K562 (cell line): ENCODE measurements around the gene ACBD4. TPM values are rescaled to one million over a fixed set of nuclear protein-coding genes. Genes with fewer than 3 reads are reported as not detected.
A peak's percentile ranks its signal among the peaks of the same experiment; 100 is the strongest.

Experiments used
- ATF3 ChIP-seq, 2 experiments: fragments of 450-650 bp in 1 of 2; sonication (generic) in 1 of 2; formaldehyde crosslinking in 1 of 2; IDR thresholded peaks in 1 of 2; conservative IDR thresholded peaks in 1 of 2; 2 replicates each; pipeline versions ENCODE4 v1.6.1 to v1.8.1; 2016 to 2023; ENCODE audit warnings: mild to moderate bottlenecking in 2 of 2, moderate library complexity in 2 of 2, inconsistent platforms in 1 of 2, missing genetic modification reagents in 1 of 2
- ATF4 ChIP-seq: fragments of 450-650 bp; formaldehyde crosslinking; IDR thresholded peaks from 2 replicates; pipeline ENCODE4 v1.4.0; 2022; ENCODE audit warnings: mild to moderate bottlenecking, moderate library complexity
- CREB5 ChIP-seq: fragments of 250-450 bp; sonication (Bioruptor Pico); IDR thresholded peaks from 2 replicates; pipeline ENCODE4 v1.5.0; 2020; ENCODE audit warnings: mild to moderate bottlenecking
- EGR1 ChIP-seq: fragments of 450-650 bp; conservative IDR thresholded peaks from 2 replicates; pipeline ENCODE4 v1.6.1; 2017; ENCODE audit warnings: mild to moderate bottlenecking
- GTF2F1 ChIP-seq: IDR thresholded peaks from 2 replicates; pipeline ENCODE4 v1.6.1; 2011; ENCODE audit warnings: low read depth, low read length, improper control_type of control experiment
- MTA1 ChIP-seq: fragments of 450-650 bp; IDR thresholded peaks from 2 replicates; pipeline ENCODE4 v1.6.1; 2017; ENCODE audit warnings: borderline replicate concordance
- NR2C1 ChIP-seq, 2 experiments: fragments of 450-650 bp; IDR thresholded peaks; 2 replicates each; pipeline ENCODE4 v1.6.1; 2017; ENCODE audit warnings: mild to moderate bottlenecking in 2 of 2, antibody characterized with exemption in 1 of 2, inconsistent platforms in 1 of 2, missing compliant biosample characterization in 1 of 2, missing genetic modification characterization in 1 of 2
- PTBP1 ChIP-seq: fragments of 200-400 bp; formaldehyde crosslinking; IDR thresholded peaks from 2 replicates; pipeline ENCODE4 v1.6.1; 2017; ENCODE audit warnings: low read depth, low read length
- RBM14 ChIP-seq: fragments of 200-400 bp; formaldehyde crosslinking; IDR thresholded peaks from 2 replicates; pipeline ENCODE4 v1.6.1; 2018; ENCODE audit warnings: low read depth, mild to moderate bottlenecking, low read length, moderate library complexity, borderline replicate concordance; ENCODE audit not compliant: insufficient read depth
- RBM39 ChIP-seq: fragments of 200-400 bp; formaldehyde crosslinking; optimal IDR thresholded peaks from 2 replicates; pipeline ENCODE3; 2018; ENCODE audit warnings: low read depth, low read length
- ZBTB43 ChIP-seq: sonication (generic); formaldehyde crosslinking; IDR thresholded peaks from 2 replicates; pipeline ENCODE4 v1.8.0; 2023; ENCODE audit warnings: mild to moderate bottlenecking, missing genetic modification reagents
- ZFP30 ChIP-seq: fragments of 250-450 bp; sonication (Bioruptor Pico); IDR thresholded peaks from 2 replicates; pipeline ENCODE4 v1.8.0; 2022; ENCODE audit warnings: moderate library complexity, mild to moderate bottlenecking, inconsistent platforms, borderline replicate concordance
- ZNF764 ChIP-seq: fragments of 250-450 bp; sonication (Bioruptor Pico); IDR thresholded peaks from 2 replicates; pipeline ENCODE4 v1.4.0; 2020; ENCODE audit warnings: low read depth, mild to moderate bottlenecking, moderate library complexity
- ZSCAN29 ChIP-seq: fragments of 450-650 bp; IDR thresholded peaks from 2 replicates; pipeline ENCODE4 v1.6.1; 2017
- polyA plus RNA-seq, 8 experiments: library from polyadenylated mRNA; depleted of rRNA in 4 of 8; stranded (reverse) in 5 of 8; unstranded in 3 of 8; fragments of >200 nt; fragmentation: Nextera tagmentation in 2 of 8; fragmentation: Illumina TruSeq in 1 of 8; extraction: Ambion mirVana in 2 of 8; extraction: Trizol in 1 of 8; gene quantifications; 2 replicates each; pipeline versions ENCODE4 v1.2.1 to v1.2.3, GENCODE V29; 2011 to 2014; ENCODE audit warnings: inconsistent platforms in 1 of 8, missing spikeins in 1 of 8
- total RNA-seq, 7 experiments: library from RNA; depleted of rRNA in 6 of 7; stranded (reverse); fragments of >200 nt in 6 of 7; fragmentation: Illumina TruSeq in 2 of 7; extraction: Trizol in 2 of 7; gene quantifications; 2 replicates each; pipeline versions ENCODE4 v1.2.1 to v1.2.3, GENCODE V29; 2011 to 2021; ENCODE audit warnings: low replicate concordance in 1 of 7
- TF ChIP-seq, protein P1 (sequence below): IDR thresholded peaks from 2 replicates; pipeline ENCODE4 v1.6.1; 2014; ENCODE audit warnings: antibody characterized with exemption
- TF ChIP-seq, protein P2 (sequence below): sonication (generic); formaldehyde crosslinking; IDR thresholded peaks from 2 replicates; pipeline ENCODE4 v1.8.0; 2022; ENCODE audit warnings: mild to moderate bottlenecking, missing genetic modification reagents

The ACBD4 gene
- total and polyA plus RNA-seq, 9 of the 15 experiments (the other 6 are each of a cell fraction or from before 2014, with no cell fraction given), result 0.14 to 6.9 (median 4.6) TPM

DNA sequence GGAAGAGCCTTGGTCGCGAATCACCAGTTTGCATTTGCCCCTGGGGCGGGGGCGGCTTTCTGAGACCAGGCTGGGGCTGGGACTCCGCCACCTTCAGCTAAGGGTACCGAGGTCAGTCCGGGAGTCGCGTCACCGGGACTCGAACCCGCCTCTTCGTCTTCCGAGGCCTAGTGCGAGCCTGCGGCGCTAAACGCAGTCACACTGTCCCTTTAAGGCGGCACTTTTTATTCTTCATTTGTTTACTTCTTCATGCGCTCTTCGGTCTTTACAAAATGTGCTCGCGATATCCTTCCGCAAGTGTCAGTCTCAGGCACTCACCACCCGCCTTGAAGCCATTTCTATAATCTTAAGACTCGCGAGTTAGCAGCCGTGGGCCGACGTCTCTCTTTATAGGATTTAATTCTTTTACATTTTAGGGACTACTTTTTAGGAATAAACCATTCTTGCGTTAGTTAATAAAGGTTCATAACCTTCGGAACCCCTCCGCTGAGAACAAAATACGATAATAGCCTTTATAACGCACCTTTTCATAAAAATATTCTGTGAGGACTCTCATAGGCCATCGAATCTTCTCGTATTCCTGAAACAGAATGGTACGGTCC, 12.2 kb downstream of the ACBD4 start (continued):
- TF ChIP-seq, protein P1, sequence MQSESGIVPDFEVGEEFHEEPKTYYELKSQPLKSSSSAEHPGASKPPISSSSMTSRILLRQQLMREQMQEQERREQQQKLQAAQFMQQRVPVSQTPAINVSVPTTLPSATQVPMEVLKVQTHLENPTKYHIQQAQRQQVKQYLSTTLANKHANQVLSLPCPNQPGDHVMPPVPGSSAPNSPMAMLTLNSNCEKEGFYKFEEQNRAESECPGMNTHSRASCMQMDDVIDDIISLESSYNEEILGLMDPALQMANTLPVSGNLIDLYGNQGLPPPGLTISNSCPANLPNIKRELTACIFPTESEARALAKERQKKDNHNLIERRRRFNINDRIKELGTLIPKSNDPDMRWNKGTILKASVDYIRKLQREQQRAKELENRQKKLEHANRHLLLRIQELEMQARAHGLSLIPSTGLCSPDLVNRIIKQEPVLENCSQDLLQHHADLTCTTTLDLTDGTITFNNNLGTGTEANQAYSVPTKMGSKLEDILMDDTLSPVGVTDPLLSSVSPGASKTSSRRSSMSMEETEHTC, result no peak
- TF ChIP-seq ZSCAN29, result no peak
- TF ChIP-seq MTA1, result peak; percentile 27; the same call in 1 of the 2 replicates
- TF ChIP-seq ATF4 (CRISPR knock-in tag), result no peak
- no peak for TF ChIP-seq RBM39
- no peak for TF ChIP-seq ZFP30 (CRISPR knock-in tag)
- TF ChIP-seq PTBP1, result no peak
- TF ChIP-seq RBM14, result no peak
- peak; percentile 22 for TF ChIP-seq ZNF764 (CRISPR knock-in tag)
- TF ChIP-seq, protein P2, sequence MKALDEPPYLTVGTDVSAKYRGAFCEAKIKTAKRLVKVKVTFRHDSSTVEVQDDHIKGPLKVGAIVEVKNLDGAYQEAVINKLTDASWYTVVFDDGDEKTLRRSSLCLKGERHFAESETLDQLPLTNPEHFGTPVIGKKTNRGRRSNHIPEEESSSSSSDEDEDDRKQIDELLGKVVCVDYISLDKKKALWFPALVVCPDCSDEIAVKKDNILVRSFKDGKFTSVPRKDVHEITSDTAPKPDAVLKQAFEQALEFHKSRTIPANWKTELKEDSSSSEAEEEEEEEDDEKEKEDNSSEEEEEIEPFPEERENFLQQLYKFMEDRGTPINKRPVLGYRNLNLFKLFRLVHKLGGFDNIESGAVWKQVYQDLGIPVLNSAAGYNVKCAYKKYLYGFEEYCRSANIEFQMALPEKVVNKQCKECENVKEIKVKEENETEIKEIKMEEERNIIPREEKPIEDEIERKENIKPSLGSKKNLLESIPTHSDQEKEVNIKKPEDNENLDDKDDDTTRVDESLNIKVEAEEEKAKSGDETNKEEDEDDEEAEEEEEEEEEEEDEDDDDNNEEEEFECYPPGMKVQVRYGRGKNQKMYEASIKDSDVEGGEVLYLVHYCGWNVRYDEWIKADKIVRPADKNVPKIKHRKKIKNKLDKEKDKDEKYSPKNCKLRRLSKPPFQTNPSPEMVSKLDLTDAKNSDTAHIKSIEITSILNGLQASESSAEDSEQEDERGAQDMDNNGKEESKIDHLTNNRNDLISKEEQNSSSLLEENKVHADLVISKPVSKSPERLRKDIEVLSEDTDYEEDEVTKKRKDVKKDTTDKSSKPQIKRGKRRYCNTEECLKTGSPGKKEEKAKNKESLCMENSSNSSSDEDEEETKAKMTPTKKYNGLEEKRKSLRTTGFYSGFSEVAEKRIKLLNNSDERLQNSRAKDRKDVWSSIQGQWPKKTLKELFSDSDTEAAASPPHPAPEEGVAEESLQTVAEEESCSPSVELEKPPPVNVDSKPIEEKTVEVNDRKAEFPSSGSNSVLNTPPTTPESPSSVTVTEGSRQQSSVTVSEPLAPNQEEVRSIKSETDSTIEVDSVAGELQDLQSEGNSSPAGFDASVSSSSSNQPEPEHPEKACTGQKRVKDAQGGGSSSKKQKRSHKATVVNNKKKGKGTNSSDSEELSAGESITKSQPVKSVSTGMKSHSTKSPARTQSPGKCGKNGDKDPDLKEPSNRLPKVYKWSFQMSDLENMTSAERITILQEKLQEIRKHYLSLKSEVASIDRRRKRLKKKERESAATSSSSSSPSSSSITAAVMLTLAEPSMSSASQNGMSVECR (CRISPR knock-in tag), result no peak; the same call in 1 of the 2 replicates
- peak; percentile 68; the same call in 1 of the 2 replicates for TF ChIP-seq ATF3 (IDR thresholded peaks at IDR 0.05)
- no peak for TF ChIP-seq ATF3 (CRISPR knock-in tag; conservative IDR thresholded peaks at IDR 0.05)
- TF ChIP-seq GTF2F1, result peak; percentile 52; the same call in 1 of the 2 replicates
- TF ChIP-seq NR2C1 (IDR thresholded peaks at IDR 0.05), result peak; percentile 62; the same call in 1 of the 2 replicates
- TF ChIP-seq NR2C1 (tag; IDR thresholded peaks at IDR 0.05), result no peak
- TF ChIP-seq ZBTB43 (CRISPR knock-in tag), result no peak
- TF ChIP-seq EGR1, result peak; percentile 87
- peak; percentile 56; the same call in 1 of the 2 replicates for TF ChIP-seq CREB5 (CRISPR knock-in tag)
